Panc1 (cell line): ENCODE results near the gene VSTM2A. TPM values are rescaled to one million over a fixed set of nuclear protein-coding genes. Genes with fewer than 3 reads are reported as not detected.

Experiments
- ATAC-seq: fragments of 200-7000 bp; cut with Tn5 transposase; 2 replicates; pipeline ENCODE4 v1.9.1; 2020; ENCODE audit warnings: mild to moderate bottlenecking, moderate library complexity
- BruUV-seq: library from RNA; stranded (reverse); fragments of 400-500 nt; replicated peaks from 2 replicates; lab custom pipeline; 2021; lab: Mats Ljungman, UMichigan
- CTCF ChIA-PET: fragments of 300-600 bp; sonication (Branson Sonifier 250); formaldehyde crosslinking; loops from one replicate; lab custom pipeline; 2022; ENCODE audit warnings: antibody characterized with exemption; lab: Charles Lee
- POLR2A ChIA-PET: fragments of 300-600 bp; sonication (Branson Sonifier 250); formaldehyde crosslinking; loops from one replicate; lab custom pipeline; 2022; ENCODE audit warnings: antibody characterized with exemption; lab: Charles Lee
- DNase-seq: peaks from one replicate; pipeline ENCODE4 v3.0.0-alpha.2; 2010; ENCODE audit warnings: low read depth, low spot score
- H3K27ac ChIP-seq: 2 replicates; pipeline ENCODE4 v1.5.1; 2011; ENCODE audit warnings: mild to moderate bottlenecking, low read length, inconsistent platforms
- H3K27me3 ChIP-seq: fragments of 200-500 bp; sonication (Bioruptor generic); 2 replicates; pipeline ENCODE4 v1.6.0; 2014; ENCODE audit warnings: low read length, inconsistent platforms; ENCODE audit not compliant: control insufficient read depth, insufficient read depth
- H3K36me3 ChIP-seq: fragments of 200-500 bp; sonication (Bioruptor generic); 2 replicates; pipeline ENCODE4 v1.5.1; 2014; ENCODE audit warnings: inconsistent platforms, mild to moderate bottlenecking, low read length, moderate library complexity; ENCODE audit not compliant: control insufficient read depth, insufficient read depth
- H3K4me1 ChIP-seq: 2 replicates; pipeline ENCODE4 v1.5.1; 2011; ENCODE audit warnings: inconsistent platforms, mild to moderate bottlenecking, low read length, moderate library complexity; ENCODE audit not compliant: control insufficient read depth, insufficient read depth
- H3K4me3 ChIP-seq, 2 experiments: 2 replicates each; pipeline ENCODE4 v1.5.1; 2011 to 2012; ENCODE audit warnings: low read depth in 2 of 2, low read length in 2 of 2, mild to moderate bottlenecking in 2 of 2, inconsistent platforms in 1 of 2, moderate library complexity in 1 of 2
- H3K9me3 ChIP-seq: fragments of 200-500 bp; sonication (Bioruptor generic); 2 replicates; pipeline ENCODE4 v1.5.1; 2014; ENCODE audit warnings: low read depth, mild to moderate bottlenecking, inconsistent platforms, low read length, moderate library complexity; ENCODE audit not compliant: control insufficient read depth, insufficient read depth
- POLR2AphosphoS5 ChIP-seq: IDR thresholded peaks from 2 replicates; pipeline ENCODE4 v1.6.1; 2012; ENCODE audit warnings: mild to moderate bottlenecking, low read depth, low read length, moderate library complexity
- SIN3A ChIP-seq: IDR thresholded peaks from 2 replicates; pipeline ENCODE4 v1.6.1; 2012; ENCODE audit warnings: low read depth, mild to moderate bottlenecking, low read length, moderate library complexity, borderline replicate concordance; ENCODE audit not compliant: insufficient read depth
- TCF7L2 ChIP-seq: IDR thresholded peaks from 2 replicates; pipeline ENCODE4 v1.6.1; 2011; ENCODE audit warnings: mild to moderate bottlenecking, low read depth, low read length, inconsistent platforms
- in situ Hi-C: cut with HindIII; loops from 2 replicates; pipeline ENCODE4 v1.10.0; 2016; ENCODE audit warnings: low sequenced_read_pairs, low pct_unique_long_range_greater_than_20kb
- intact Hi-C: fragments of 100-400 bp; cut with micrococcal nuclease; formaldehyde crosslinking; loops from one replicate; pipeline ENCODE4 v1.10.0; 2022; ENCODE audit not compliant: unreplicated experiment
- total RNA-seq: library from RNA; stranded (reverse); gene quantifications from one replicate; pipeline ENCODE4 v1.2.1, GENCODE V29; 2021; ENCODE audit not compliant: unreplicated experiment
- TF ChIP-seq, protein P1 (sequence below): fragments of 450-650 bp; IDR thresholded peaks from 2 replicates; pipeline ENCODE4 v1.5.1; 2017; ENCODE audit warnings: mild to moderate bottlenecking
- TF ChIP-seq, protein P2 (sequence below), 2 experiments: IDR thresholded peaks; 2 replicates each; pipeline ENCODE4 v1.6.1; 2011 to 2012; ENCODE audit warnings: low read depth in 2 of 2, control low read depth in 1 of 2, low read length in 1 of 2, mild to moderate bottlenecking in 1 of 2, moderate library complexity in 1 of 2; ENCODE audit not compliant: insufficient read depth in 1 of 2

VSTM2A gene
- total RNA-seq, 1 experiment from 2014 or later = not detected

DNA sequence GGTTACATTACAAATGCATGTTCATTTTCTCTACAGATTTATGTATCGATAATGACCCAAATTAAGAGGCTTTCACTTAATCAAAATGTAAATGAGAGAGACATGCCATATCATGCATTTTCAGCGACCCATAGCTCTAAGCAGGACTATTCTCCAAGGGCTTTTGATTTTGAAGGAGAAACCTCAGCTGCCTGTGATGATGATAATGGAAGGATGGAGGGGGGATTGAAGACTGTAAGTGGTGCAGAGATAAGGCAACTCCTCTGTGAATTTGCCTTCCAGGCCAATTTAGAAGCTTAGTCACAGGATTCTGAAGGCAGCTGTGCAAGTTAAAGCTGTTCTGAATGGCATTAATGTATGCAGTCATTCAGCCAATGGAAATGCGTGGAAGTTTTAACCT, 8.3 kb downstream of the VSTM2A start:
- peaks cover 30% of the 10 kb centered on the region for H3K27me3 ChIP-seq
- no peak overlapping the region for H3K4me3 ChIP-seq
- no peaks in the 10 kb centered on the region for H3K9me3 ChIP-seq
- ATAC-seq (no peak), DNase-seq (no peak)
- intact Hi-C loops (no loop called here), in situ Hi-C loops (no loop called here)
- TF ChIP-seq TCF7L2 = no peak
- TF ChIP-seq, protein P1, sequence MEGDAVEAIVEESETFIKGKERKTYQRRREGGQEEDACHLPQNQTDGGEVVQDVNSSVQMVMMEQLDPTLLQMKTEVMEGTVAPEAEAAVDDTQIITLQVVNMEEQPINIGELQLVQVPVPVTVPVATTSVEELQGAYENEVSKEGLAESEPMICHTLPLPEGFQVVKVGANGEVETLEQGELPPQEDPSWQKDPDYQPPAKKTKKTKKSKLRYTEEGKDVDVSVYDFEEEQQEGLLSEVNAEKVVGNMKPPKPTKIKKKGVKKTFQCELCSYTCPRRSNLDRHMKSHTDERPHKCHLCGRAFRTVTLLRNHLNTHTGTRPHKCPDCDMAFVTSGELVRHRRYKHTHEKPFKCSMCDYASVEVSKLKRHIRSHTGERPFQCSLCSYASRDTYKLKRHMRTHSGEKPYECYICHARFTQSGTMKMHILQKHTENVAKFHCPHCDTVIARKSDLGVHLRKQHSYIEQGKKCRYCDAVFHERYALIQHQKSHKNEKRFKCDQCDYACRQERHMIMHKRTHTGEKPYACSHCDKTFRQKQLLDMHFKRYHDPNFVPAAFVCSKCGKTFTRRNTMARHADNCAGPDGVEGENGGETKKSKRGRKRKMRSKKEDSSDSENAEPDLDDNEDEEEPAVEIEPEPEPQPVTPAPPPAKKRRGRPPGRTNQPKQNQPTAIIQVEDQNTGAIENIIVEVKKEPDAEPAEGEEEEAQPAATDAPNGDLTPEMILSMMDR = 0 out of 2 replicates have a peak, but pooled peaks have one; percentile 8
- POLR2A ChIA-PET = no interaction called here
- H3K4me1 ChIP-seq = peaks cover 2% of the 10 kb centered on the region; the same call in 1 of the 2 replicates
- CTCF ChIA-PET = no interaction called here
- BruUV-seq = no TSS peak
- H3K27ac ChIP-seq = no peak overlapping the region
- no peaks in the 10 kb centered on the region for H3K36me3 ChIP-seq

DNA sequence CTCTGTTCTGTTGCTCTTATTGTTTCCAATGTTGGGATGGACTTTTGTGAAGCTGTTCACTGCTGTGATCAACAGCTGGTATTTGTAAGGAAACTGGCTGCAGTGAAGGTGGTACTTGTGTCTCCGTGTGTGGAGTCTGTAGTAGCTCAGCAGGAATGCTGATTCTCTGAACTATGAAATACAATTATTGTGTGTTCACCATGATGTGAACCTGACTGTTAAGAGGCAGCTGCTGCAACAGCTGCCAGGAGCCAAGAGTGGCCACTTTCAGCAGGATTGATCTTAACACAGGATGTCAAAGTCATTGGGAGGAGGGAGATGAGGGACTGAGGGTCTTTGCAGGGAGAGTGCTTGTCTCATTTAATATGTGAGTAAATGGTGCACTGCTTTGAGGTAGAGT, 13.9 kb downstream of the VSTM2A start:
- in situ Hi-C loops (no loop called here), intact Hi-C loops (no loop called here)
- TF ChIP-seq POLR2AphosphoS5 (no peak), TCF7L2 (no peak)
- H3K36me3 ChIP-seq = no peaks in the 10 kb centered on the region
- ChIA-PET POLR2A (no interaction called here), CTCF (no interaction called here)
- DNase-seq = no peak
- peaks cover 19% of the 10 kb centered on the region; the same call in 1 of the 2 replicates for H3K27me3 ChIP-seq
- H3K27ac ChIP-seq = no peak overlapping the region
- no TSS peak for BruUV-seq
- H3K9me3 ChIP-seq = no peaks in the 10 kb centered on the region
- no peak for ATAC-seq
- no peaks in the 10 kb centered on the region for H3K4me1 ChIP-seq
- no peak overlapping the region for H3K4me3 ChIP-seq

DNA sequence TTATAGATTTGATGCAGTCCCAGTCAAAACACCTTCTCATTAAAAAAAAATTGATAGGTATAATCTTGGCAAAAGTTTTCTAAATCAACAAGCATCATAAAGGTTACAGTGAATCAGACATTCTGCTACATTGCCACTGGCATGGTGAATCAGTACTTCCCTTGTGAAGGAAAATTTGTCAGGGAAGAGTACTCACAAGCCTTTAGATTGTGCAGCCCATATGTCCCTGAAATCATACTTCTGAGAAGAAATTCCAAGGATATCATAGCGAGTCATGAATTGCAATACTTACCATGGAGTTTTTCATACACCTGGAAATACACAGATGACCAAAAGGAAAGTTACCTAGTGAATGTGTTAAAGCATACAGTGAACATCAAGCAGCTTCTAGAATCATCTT, 17.2 kb downstream of the VSTM2A start:
- TF ChIP-seq, protein P1 = no peak
- TF ChIP-seq SIN3A (no peak), POLR2AphosphoS5 (no peak), TCF7L2 (no peak)
- TF ChIP-seq, protein P2, sequence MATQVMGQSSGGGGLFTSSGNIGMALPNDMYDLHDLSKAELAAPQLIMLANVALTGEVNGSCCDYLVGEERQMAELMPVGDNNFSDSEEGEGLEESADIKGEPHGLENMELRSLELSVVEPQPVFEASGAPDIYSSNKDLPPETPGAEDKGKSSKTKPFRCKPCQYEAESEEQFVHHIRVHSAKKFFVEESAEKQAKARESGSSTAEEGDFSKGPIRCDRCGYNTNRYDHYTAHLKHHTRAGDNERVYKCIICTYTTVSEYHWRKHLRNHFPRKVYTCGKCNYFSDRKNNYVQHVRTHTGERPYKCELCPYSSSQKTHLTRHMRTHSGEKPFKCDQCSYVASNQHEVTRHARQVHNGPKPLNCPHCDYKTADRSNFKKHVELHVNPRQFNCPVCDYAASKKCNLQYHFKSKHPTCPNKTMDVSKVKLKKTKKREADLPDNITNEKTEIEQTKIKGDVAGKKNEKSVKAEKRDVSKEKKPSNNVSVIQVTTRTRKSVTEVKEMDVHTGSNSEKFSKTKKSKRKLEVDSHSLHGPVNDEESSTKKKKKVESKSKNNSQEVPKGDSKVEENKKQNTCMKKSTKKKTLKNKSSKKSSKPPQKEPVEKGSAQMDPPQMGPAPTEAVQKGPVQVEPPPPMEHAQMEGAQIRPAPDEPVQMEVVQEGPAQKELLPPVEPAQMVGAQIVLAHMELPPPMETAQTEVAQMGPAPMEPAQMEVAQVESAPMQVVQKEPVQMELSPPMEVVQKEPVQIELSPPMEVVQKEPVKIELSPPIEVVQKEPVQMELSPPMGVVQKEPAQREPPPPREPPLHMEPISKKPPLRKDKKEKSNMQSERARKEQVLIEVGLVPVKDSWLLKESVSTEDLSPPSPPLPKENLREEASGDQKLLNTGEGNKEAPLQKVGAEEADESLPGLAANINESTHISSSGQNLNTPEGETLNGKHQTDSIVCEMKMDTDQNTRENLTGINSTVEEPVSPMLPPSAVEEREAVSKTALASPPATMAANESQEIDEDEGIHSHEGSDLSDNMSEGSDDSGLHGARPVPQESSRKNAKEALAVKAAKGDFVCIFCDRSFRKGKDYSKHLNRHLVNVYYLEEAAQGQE (IDR thresholded peaks at IDR 0.05; ENCODE audit: insufficient read depth in 1 of 2, low read depth in 2 of 2, low read length in 1 of 2) = no peak
- Histone ChIP-seq H3K36me3 (no peaks in the 10 kb centered on the region), H3K27me3 (peaks cover 6% of the 10 kb centered on the region; the same call in 1 of the 2 replicates), H3K9me3 (no peaks in the 10 kb centered on the region), H3K27ac (no peak overlapping the region), H3K4me3 (no peak overlapping the region), H3K4me1 (no peaks in the 10 kb centered on the region)
- ChIA-PET POLR2A (no interaction called here), CTCF (no interaction called here)
- in situ Hi-C loops (no loop called here), intact Hi-C loops (no loop called here)
- DNase-seq (no peak), ATAC-seq (no peak)
- BruUV-seq = no TSS peak
